ENCODE measurements around the gene ABHD1. TPM values are rescaled to one million over a fixed set of nuclear protein-coding genes. Genes with fewer than 3 reads are reported as not detected.
A peak's percentile ranks its signal among the peaks of the same experiment; 100 is the strongest.
"Not testable (repeated sequence)": the region's sequence is repeated elsewhere in the genome, so short reads cannot be mapped to it uniquely, and the experiment has no call there.

ABHD1 gene
- total RNA-seq, 1 donor from 2014 or later: 4.0 TPM

- ATAC-seq (ENCODE audit: poor library complexity) (no peak), DNase-seq (no peak)
- intact Hi-C loops (cut with DNase I): no loop called here
Measured at GRCh38 chr2:27150639-27151230, 27.1 kb downstream of the ABHD1 start.

DNA sequence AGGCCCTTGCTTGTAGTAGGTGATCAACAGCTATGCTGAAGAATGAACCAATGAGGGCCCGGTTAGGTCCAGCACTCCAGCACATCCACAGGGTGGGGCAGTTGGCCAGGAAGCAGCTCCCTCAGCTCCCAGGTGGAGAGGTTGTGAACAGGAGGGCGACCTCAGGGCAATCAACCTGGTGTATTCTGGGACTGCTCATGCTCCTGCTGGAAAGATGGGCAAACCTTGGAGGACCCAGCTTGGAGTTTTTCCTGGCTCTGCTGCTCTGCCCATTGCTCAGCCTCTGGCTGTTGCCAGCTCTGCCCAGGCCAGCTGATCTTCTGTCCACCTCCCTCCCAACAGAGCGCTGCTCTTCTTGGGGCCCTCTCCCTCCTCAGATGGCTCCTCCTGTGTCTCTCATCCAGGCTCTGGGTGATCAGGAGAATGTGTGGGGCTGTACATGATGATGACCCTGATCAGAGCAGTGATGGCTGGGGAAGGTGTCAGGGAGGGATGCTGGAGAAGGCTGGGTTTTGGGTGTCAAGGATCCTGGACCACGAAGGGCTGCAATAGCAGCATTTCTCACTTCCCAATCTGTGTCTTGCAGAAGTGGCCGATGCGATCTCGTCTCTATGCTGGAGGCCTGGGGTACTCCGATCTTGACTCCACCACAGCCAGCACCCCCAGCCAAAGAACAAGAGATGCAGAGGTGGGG is 28.6 kb downstream of the ABHD1 start:
- no peak for ATAC-seq (ENCODE audit: poor library complexity)
- no peak for DNase-seq
- intact Hi-C loops (cut with DNase I): no loop called here

- ATAC-seq (ENCODE audit: poor library complexity): no peak
- intact Hi-C loops (cut with DNase I): no loop called here
- no peak for DNase-seq
Measured at GRCh38 chr2:27152796-27153464, 29.3 kb downstream of the ABHD1 start.

DNA sequence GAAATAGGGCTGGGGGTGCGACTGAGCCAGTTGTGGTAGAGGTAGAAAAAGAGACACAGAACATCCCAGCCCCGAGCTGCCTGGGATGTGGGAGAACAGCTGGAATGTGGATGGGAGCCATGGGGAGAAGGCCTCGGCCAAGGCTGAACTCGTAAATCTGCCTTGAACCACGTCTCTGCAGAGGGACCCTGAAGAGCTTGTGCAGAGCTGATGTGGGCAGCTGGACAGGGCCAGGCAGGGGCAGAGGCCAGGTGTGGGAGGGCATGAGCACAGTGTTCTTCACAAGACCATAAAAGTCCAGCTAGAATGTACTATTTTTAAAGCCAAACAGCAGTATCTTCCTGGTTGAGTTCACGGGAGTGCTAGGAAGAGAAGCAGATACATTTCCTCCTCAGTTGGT is 30.9 kb downstream of the ABHD1 start:
- ATAC-seq (ENCODE audit: poor library complexity) (no peak), DNase-seq (no peak)
- intact Hi-C loops (cut with DNase I): no loop called here

DNA sequence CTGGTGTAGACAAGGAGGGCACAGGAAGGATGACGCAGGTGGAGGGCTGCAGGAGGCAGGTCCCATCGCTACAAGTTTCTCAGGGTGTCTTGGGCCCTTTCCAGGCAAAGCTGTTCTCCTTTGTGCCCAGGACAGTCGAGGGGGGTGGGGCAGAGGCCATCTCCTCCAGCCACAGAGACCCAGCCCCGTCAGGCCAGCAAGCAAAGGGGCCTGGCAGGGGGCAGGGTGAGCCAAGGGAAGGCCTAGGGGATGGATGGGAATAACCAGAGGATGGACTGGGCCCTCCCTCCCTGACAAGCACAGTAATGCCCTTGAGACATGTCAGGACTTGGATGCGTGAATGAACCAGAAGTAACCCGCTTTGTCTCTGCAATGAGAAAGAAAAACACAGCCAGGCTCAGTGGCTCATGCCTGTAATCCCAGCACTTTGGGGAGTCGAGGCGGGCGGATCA is 31.5 kb downstream of the ABHD1 start:
- intact Hi-C loops (cut with DNase I): no loop called here
- DNase-seq: no peak
- ATAC-seq (ENCODE audit: poor library complexity): no peak

DNA sequence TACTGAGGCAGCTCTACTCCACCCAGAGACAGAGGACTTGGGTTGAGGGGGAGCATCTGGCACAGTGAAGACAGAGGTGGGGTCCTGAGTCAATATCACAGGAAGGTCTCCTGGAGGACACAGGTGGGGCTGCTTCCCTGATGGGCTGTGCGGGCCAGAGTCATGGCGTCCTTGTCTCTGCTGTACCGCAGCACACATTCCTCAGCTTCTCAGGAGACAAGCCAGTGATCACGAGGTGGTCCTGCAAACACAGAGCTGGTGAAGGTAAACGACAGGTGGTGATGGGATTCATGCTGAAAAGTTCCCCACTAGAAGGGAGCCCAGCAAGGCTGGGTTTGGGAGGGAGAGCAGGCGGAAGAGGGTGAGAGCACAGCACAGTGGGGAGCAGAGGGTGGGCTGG is 34.9 kb downstream of the ABHD1 start:
- intact Hi-C loops (cut with DNase I): no loop called here
- no peak for ATAC-seq (ENCODE audit: poor library complexity)

DNA sequence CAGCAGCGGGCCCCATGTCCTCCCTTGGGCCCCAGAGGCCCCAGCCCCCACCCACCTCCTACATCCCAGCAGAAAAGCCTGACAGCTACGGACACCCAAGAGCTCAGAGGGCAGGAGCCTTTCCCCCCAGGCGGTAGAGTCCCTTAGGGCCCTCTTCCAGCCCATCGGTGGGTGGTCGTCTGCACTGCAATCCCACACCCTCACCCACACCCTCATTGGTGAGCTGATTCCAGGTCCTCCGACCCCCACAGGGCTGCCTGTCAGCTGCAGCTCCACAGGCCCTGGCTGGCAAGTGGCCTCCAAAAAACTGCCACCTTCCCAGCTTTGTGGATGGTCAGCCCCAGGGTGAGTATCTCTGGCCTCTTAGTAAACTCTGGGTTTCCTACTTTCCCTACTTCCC is 35.7 kb downstream of the ABHD1 start:
- intact Hi-C loops (cut with DNase I): no loop called here
- ATAC-seq (ENCODE audit: poor library complexity): no peak
- DNase-seq: no peak

More for the DNA sequence above, 34.9 kb downstream of the ABHD1 start:
- no peak for DNase-seq

GRCh38 chr2:27160191-27160590 is 36.6 kb downstream of the ABHD1 start:
- no peak for ATAC-seq (ENCODE audit: poor library complexity)

GRCh38 chr2:27162151-27163121 is 38.8 kb downstream of the ABHD1 start:
- intact Hi-C loops (cut with DNase I): no loop called here
- DNase-seq (no peak), ATAC-seq (ENCODE audit: poor library complexity) (no peak)

More at GRCh38 chr2:27160191-27160590, 36.6 kb downstream of the ABHD1 start:
- DNase-seq: no peak
- intact Hi-C loops (cut with DNase I): no loop called here

DNA sequence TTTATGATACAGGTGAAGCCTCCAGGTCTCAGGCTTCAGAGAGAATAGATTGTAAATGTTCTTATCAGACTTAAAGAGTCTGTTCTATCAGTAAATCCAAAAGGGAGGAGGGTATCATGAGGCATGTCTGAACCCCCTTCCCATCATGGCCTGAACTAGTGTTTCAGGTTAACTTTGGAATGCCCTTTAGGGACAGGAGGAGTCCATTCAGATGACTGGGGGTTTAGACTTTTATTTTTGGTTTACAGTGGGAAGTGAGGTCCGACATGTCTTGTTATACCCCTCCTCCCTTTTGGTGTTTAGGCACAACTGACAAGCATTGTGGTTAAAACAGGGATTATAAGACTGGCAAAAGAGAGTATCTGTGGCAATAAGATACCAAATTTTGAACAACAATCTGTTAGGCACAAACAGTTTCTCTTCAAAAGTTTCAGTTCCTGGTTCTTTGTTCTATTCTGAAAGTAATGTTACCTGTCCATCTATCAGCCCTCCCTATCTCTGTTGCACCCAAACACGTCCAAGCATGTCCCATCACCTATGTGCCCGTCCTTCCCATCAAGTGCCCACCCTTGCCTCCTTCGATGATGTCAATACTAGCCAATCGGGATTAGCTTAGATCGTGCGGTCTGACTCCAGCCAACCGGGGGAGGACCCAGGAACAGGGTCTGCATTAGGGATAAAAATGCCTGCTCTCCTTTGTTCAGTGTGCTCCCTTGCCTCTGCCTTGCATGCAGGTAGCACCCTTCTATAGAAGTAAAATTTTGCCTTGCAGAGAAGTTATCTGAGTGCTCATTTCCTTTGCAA is 41.5 kb downstream of the ABHD1 start:
- DNase-seq (no peak), ATAC-seq (ENCODE audit: poor library complexity) (no peak)
- intact Hi-C loops (cut with DNase I): no loop called here

DNA sequence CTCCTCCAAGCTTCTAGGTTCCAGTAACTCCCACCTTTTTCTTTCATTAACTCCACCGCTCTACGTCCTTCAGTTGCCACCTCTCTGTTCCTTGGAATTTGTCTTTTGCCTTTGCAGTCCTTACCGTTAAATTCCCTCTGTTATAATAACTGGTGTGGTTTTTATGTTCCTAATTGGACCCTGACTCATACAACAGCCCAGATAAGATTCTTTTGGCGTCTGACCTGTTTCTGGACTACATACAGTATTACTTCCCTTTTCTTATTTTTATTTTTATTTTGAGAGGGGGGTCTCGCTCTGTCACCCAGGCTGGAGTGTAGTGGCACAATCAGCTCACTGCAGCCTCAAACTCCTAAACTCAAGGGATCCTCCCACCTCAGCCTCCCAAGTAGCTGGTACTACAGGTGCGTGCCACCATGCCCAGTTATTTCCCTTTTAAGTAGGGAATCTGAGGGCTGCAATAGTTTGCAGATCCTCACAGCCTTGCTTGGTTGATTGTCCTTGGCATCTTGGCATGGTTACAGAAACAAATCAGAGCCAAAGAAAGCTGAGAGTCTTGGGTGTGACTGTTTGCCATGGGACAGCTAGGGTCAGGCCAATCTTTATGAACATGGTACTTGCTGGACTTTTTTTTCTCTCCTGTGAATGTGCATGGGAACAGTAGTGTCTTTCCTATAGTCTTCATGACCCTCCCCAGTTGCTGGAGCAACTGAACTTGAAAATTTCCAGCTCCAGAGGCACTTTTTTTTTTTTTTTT is 47.1 kb downstream of the ABHD1 start:
- ATAC-seq (ENCODE audit: poor library complexity) (peak; percentile 25), DNase-seq (no peak)
- intact Hi-C loops (cut with DNase I): no loop called here

- intact Hi-C loops (cut with DNase I): no loop called here
- ATAC-seq (ENCODE audit: poor library complexity): no peak
Measured at GRCh38 chr2:27171351-27171848, 47.8 kb downstream of the ABHD1 start.

GRCh38 chr2:27174638-27175037 is 51.0 kb downstream of the ABHD1 start:
- intact Hi-C loops (cut with DNase I): no loop called here
- no peak for DNase-seq
- no peak for ATAC-seq (ENCODE audit: poor library complexity)

More at GRCh38 chr2:27171351-27171848, 47.8 kb downstream of the ABHD1 start:
- DNase-seq: no peak

GRCh38 chr2:27175330-27175729 is 51.7 kb downstream of the ABHD1 start:
- no peak for ATAC-seq (ENCODE audit: poor library complexity)

GRCh38 chr2:27175781-27176180 is 52.2 kb downstream of the ABHD1 start:
- DNase-seq; intact Hi-C loops (cut with DNase I); ATAC-seq (ENCODE audit: poor library complexity): not testable (repeated sequence)

More at GRCh38 chr2:27175330-27175729, 51.7 kb downstream of the ABHD1 start:
- DNase-seq: no peak
- intact Hi-C loops (cut with DNase I): no loop called here

DNA sequence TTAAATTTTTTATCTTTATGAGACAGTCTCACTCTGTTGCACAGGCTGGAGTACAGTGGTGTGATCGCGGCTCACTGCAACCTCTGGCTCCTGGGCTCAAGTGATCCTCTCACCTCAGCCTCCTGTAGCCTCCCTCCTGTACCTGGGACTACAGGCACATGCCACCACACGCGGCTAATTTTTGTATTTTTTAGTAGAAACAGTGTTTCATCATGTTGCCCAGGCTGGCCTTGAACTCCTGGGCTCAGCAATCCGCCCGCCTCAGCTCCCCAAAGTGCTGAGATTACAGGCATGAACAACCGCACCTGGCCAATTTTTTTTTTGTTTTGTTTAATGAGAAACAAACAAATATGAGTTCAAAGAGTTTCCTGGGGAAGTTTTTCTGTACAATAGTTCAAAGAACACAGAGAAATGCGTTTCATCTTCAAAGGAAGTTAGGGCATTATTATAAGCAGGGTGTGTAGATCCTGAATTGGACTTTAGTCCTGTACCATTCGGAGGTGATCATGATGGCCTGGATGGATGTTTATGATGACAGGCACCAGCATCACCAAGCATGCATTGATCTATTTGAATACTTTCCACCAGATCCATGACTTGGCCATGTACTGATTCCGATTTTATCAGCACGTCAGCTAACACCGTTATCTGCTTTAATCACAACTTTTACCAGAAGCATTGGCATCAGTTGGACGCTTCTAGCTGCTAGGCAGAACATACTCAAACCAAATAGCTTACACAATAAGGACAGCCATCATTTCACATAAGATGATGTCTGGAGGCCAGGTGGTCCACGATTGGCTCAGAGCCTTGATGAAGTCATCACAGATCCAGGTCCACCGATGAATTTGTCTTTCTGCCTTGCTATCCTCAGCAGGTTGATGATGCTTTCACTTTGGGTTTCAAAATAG is 54.1 kb downstream of the ABHD1 start:
- intact Hi-C loops (cut with DNase I): no loop called here
- ATAC-seq (ENCODE audit: poor library complexity) (no peak), DNase-seq (no peak)

Measured in Right ventricle myocardium superior (tissue), 1 donor.